H1 (cell line): ENCODE data around the gene CNFN. TPM values are rescaled to one million over a fixed set of nuclear protein-coding genes. Genes with fewer than 3 reads are reported as not detected.

ENCODE experiments used
- CTCF ChIA-PET: fragments of 300-600 bp; sonication (Branson Sonifier 250); formaldehyde crosslinking; loops from one replicate; lab custom pipeline; 2021; ENCODE audit not compliant: partially characterized antibody; lab: Charles Lee
- POLR2A ChIA-PET: fragments of 300-600 bp; sonication (Branson Sonifier 250); formaldehyde crosslinking; loops from one replicate; lab custom pipeline; 2021; ENCODE audit warnings: inconsistent platforms; ENCODE audit not compliant: partially characterized antibody; lab: Charles Lee
- DNase-seq, 2 experiments: peaks; one replicate each; pipeline versions ENCODE4 v3.0.0 to v3.0.0-alpha.2; 2010 to 2022; ENCODE audit warnings: low spot score in 2 of 2, low read depth in 1 of 2, mixed read lengths in 1 of 2
- FAIRE-seq: peaks from 2 replicates; lab custom pipeline; 2011; peaks lifted over from hg19 to GRCh38; lab: Jason Lieb, UNC
- H2AFZ ChIP-seq: 2 replicates; pipeline ENCODE4 v1.8.1; 2012; ENCODE audit warnings: low read length, inconsistent platforms
- H2AK5ac ChIP-seq: 2 replicates; pipeline ENCODE4 v1.6.1; 2013; ENCODE audit warnings: low read depth, low read length
- H2BK120ac ChIP-seq: replicated peaks from 2 replicates; pipeline ENCODE3; 2013; ENCODE audit warnings: low read depth, low read length, inconsistent platforms
- H2BK12ac ChIP-seq: 2 replicates; pipeline ENCODE4 v1.6.1; 2013; ENCODE audit warnings: low read depth, low read length
- H2BK15ac ChIP-seq: 2 replicates; pipeline ENCODE4 v1.6.1; 2013; ENCODE audit warnings: low read length
- H2BK20ac ChIP-seq: 2 replicates; pipeline ENCODE4 v1.6.1; 2013; ENCODE audit warnings: low read length
- H2BK5ac ChIP-seq: 2 replicates; pipeline ENCODE4 v1.6.1; 2013; ENCODE audit warnings: low read depth, low read length
- H3K14ac ChIP-seq: 2 replicates; pipeline ENCODE4 v1.6.1; 2013; ENCODE audit warnings: inconsistent platforms; ENCODE audit not compliant: insufficient read length
- H3K18ac ChIP-seq: 2 replicates; pipeline ENCODE4 v1.6.1; 2013; ENCODE audit warnings: low read length; ENCODE audit errors: extremely low read depth
- H3K23ac ChIP-seq: 2 replicates; pipeline ENCODE4 v1.6.1; 2013; ENCODE audit warnings: inconsistent platforms; ENCODE audit not compliant: insufficient read length
- H3K23me2 ChIP-seq: 2 replicates; pipeline ENCODE4 v1.6.1; 2013; ENCODE audit warnings: low read depth, low read length
- H3K27ac ChIP-seq: 2 replicates; pipeline ENCODE4 v1.6.1; 2011; ENCODE audit warnings: low read depth, low read length, inconsistent platforms
- H3K27me3 ChIP-seq, 4 experiments: replicated peaks in 1 of 4; 1 replicate in 1 of 4; 2 replicates in 3 of 4; pipeline versions ENCODE4 v1.6.1 to v1.8.1; 2011 to 2013; ENCODE audit warnings: low read length in 3 of 4, mild to moderate bottlenecking in 3 of 4, inconsistent platforms in 2 of 4, mixed read lengths in 2 of 4, moderate library complexity in 1 of 4; ENCODE audit not compliant: control insufficient read depth in 3 of 4, insufficient read depth in 3 of 4; ENCODE audit errors: extremely low read depth in 1 of 4
- H3K36me3 ChIP-seq, 4 experiments: 2 replicates each; pipeline versions ENCODE4 v1.6.1 to v1.8.1; 2011 to 2013; ENCODE audit warnings: mild to moderate bottlenecking in 4 of 4, low read length in 3 of 4, moderate library complexity in 2 of 4, control low read depth in 1 of 4, inconsistent platforms in 1 of 4; ENCODE audit not compliant: insufficient read depth in 4 of 4, control insufficient read depth in 2 of 4
- H3K4ac ChIP-seq: replicated peaks from 2 replicates; pipeline ENCODE3; 2013; ENCODE audit warnings: low read length, low read depth, mixed read lengths, inconsistent platforms; ENCODE audit not compliant: insufficient read length
- H3K4me1 ChIP-seq, 4 experiments: replicated peaks in 1 of 4; 1 replicate in 1 of 4; 2 replicates in 3 of 4; pipeline versions ENCODE4 v1.6.1 to v1.8.1; 2011 to 2013; ENCODE audit warnings: low read length in 3 of 4, inconsistent platforms in 2 of 4, mixed read lengths in 1 of 4; ENCODE audit not compliant: insufficient read depth in 4 of 4, control insufficient read depth in 3 of 4
- H3K4me2 ChIP-seq, 2 experiments: 2 replicates each; pipeline versions ENCODE4 v1.6.1 to v1.8.1; 2011 to 2013; ENCODE audit warnings: low read depth in 2 of 2, low read length in 2 of 2, control low read depth in 1 of 2, inconsistent platforms in 1 of 2, mild to moderate bottlenecking in 1 of 2; ENCODE audit not compliant: insufficient read depth in 1 of 2
- H3K4me3 ChIP-seq, 4 experiments: fragments of 200-600, 300-600 bp in 1 of 4; sonication (generic), shearing (Covaris generic), sonication (Bioruptor Twin) in 1 of 4; 2 replicates each; pipeline versions ENCODE4 v1.5.1 to v1.8.1; 2011 to 2016; ENCODE audit warnings: low read length in 4 of 4, low read depth in 3 of 4, control low read depth in 2 of 4, inconsistent platforms in 2 of 4, mild to moderate bottlenecking in 2 of 4, mixed read lengths in 1 of 4, moderate library complexity in 1 of 4; ENCODE audit not compliant: insufficient read depth in 2 of 4; ENCODE audit errors: extremely low read depth in 1 of 4
- H3K56ac ChIP-seq: replicated peaks from 2 replicates; pipeline ENCODE3; 2013; ENCODE audit warnings: low read depth, mild to moderate bottlenecking, mixed read lengths, low read length, inconsistent platforms; ENCODE audit not compliant: insufficient read length
- H3K79me1 ChIP-seq: 2 replicates; pipeline ENCODE4 v1.6.1; 2013; ENCODE audit warnings: low read depth, low read length, control low read depth
- H3K79me2 ChIP-seq, 2 experiments: 2 replicates each; pipeline versions ENCODE4 v1.6.1 to v1.8.1; 2012 to 2013; ENCODE audit warnings: low read length in 2 of 2, mild to moderate bottlenecking in 2 of 2, inconsistent platforms in 1 of 2; ENCODE audit not compliant: insufficient read depth in 2 of 2, control insufficient read depth in 1 of 2
- H3K9ac ChIP-seq, 4 experiments: replicated peaks in 1 of 4; 1 replicate in 1 of 4; 2 replicates in 3 of 4; pipeline versions ENCODE4 v1.6.1 to v1.8.1; 2011 to 2013; ENCODE audit warnings: low read depth in 3 of 4, low read length in 3 of 4, control low read depth in 2 of 4, mild to moderate bottlenecking in 2 of 4, moderate library complexity in 2 of 4, inconsistent platforms in 1 of 4; ENCODE audit errors: extremely low read depth in 1 of 4
- H3K9me3 ChIP-seq, 2 experiments: 2 replicates each; pipeline versions ENCODE4 v1.6.1 to v1.8.1; 2012 to 2013; ENCODE audit warnings: mild to moderate bottlenecking in 2 of 2, moderate library complexity in 2 of 2, control low read depth in 1 of 2, inconsistent platforms in 1 of 2, low read depth in 1 of 2, low read length in 1 of 2, mixed read lengths in 1 of 2; ENCODE audit not compliant: insufficient read depth in 2 of 2
- H4K20me1 ChIP-seq, 2 experiments: replicated peaks in 1 of 2; 2 replicates each; pipeline versions ENCODE3 to v1.8.1; 2011 to 2013; ENCODE audit warnings: inconsistent platforms in 2 of 2, low read length in 2 of 2, mild to moderate bottlenecking in 1 of 2; ENCODE audit not compliant: insufficient read depth in 2 of 2, control insufficient read depth in 1 of 2
- H4K5ac ChIP-seq: 2 replicates; pipeline ENCODE4 v1.6.1; 2013; ENCODE audit warnings: low read length, low read depth, mixed read lengths, inconsistent platforms; ENCODE audit not compliant: insufficient read length
- H4K8ac ChIP-seq: 2 replicates; pipeline ENCODE4 v1.8.0; 2013; ENCODE audit warnings: mild to moderate bottlenecking, moderate library complexity, low read length, inconsistent platforms; ENCODE audit not compliant: insufficient read depth; ENCODE audit errors: extremely low read depth
- H4K91ac ChIP-seq: replicated peaks from 2 replicates; pipeline ENCODE3; 2013; ENCODE audit warnings: low read length, mixed read lengths, inconsistent platforms; ENCODE audit not compliant: insufficient read length
- CBX5 ChIP-seq: fragments of 300-800, 300-1000 bp; sonication (generic); IDR thresholded peaks from 2 replicates; pipeline ENCODE4 v1.7.1; 2016; ENCODE audit warnings: antibody characterized with exemption, low read length, low read depth
- CREB1 ChIP-seq: IDR thresholded peaks from 2 replicates; pipeline ENCODE4 v1.6.1; 2012; ENCODE audit warnings: inconsistent platforms
- E2F6 ChIP-seq: IDR thresholded peaks from 2 replicates; pipeline ENCODE4 v1.6.1; 2012; ENCODE audit warnings: inconsistent platforms
- SIRT6 ChIP-seq: IDR thresholded peaks from one replicate; pipeline ENCODE4 v1.7.1; 2012; ENCODE audit warnings: low read length, inconsistent platforms
- SRF ChIP-seq: IDR thresholded peaks from 2 replicates; pipeline ENCODE4 v1.6.1; 2011; ENCODE audit warnings: mild to moderate bottlenecking, low read depth, low read length, moderate library complexity
- TEAD4 ChIP-seq: IDR thresholded peaks from 2 replicates; pipeline ENCODE4 v1.6.1; 2012; ENCODE audit warnings: low read depth, low read length, inconsistent platforms, mixed read lengths
- WGBS, 2 experiments: shearing (Covaris generic) in 1 of 2; methylation state at CpG; one replicate each; pipeline versions ENCODE4 v1.1.6 to v1.1.7; 2013 to 2015; ENCODE audit warnings: low lambda C conversion rate in 2 of 2, mixed read lengths in 2 of 2, inconsistent platforms in 1 of 2, low coverage in 1 of 2, missing lambda C conversion rate in 1 of 2; ENCODE audit not compliant: insufficient replicate concordance in 2 of 2, insufficient coverage in 1 of 2, insufficient read length in 1 of 2; ENCODE audit errors: extremely low coverage in 1 of 2, missing lambda C conversion rate in 1 of 2; 5-methylcytosine and 5-hydroxymethylcytosine counted together
- polyA plus RNA-seq, 7 experiments: library from polyadenylated mRNA; depleted of rRNA in 3 of 7; stranded (reverse) in 5 of 7; unstranded in 2 of 7; fragments of >200 nt in 5 of 7; fragments of 200-250 nt in 2 of 7; gene quantifications; 1 replicate in 5 of 7; 2 replicates in 1 of 7; 4 replicates in 1 of 7; pipeline versions ENCODE4 v1.2.1 to v1.2.3, GENCODE V29; 2011 to 2013; ENCODE audit warnings: missing spikeins in 2 of 7, mixed read lengths in 2 of 7
- total RNA-seq: library from RNA; stranded (reverse); fragmentation: NEBNext Ultra II Directional; extraction: Animal tissue kit (Norgen Biotek cat#: 25700); gene quantifications from 2 replicates; pipeline ENCODE4 v1.2.1, GENCODE V29; 2021
- TF ChIP-seq, protein P1 (sequence below): IDR thresholded peaks from 2 replicates; pipeline ENCODE4 v1.6.1; 2011; ENCODE audit warnings: low read depth, mild to moderate bottlenecking, low read length; ENCODE audit not compliant: insufficient read depth
- TF ChIP-seq, protein P2 (sequence below): IDR thresholded peaks from 2 replicates; pipeline ENCODE4 v1.6.1; 2012; ENCODE audit warnings: inconsistent platforms
- TF ChIP-seq, protein P3 (sequence below): IDR thresholded peaks from 2 replicates; pipeline ENCODE4 v1.6.1; 2012; ENCODE audit warnings: low read length, inconsistent platforms

CNFN gene
- total and polyA plus RNA-seq, 2 of the 8 experiments (the other 6 are each of a cell fraction or from before 2014, with no cell fraction given) = 8.9 to 31.5 TPM

GRCh38 chr19:42363614-42364346 lies 26.3 kb downstream of the CNFN start:
- H3K23me2 ChIP-seq = no peaks in the 10 kb centered on the region
- peaks cover 2% of the 10 kb centered on the region; the same call in 1 of the 2 replicates for H3K79me1 ChIP-seq
- H2BK12ac ChIP-seq = no peak overlapping the region
- 0 out of 2 replicates have a peak overlapping the region, but pooled peaks have one; percentile 24 for H2BK5ac ChIP-seq
- 86% methylated on average over 17 of the region's 17 CpGs; no CpG with 5 or more reads in 1 of the 2 experiments for whole genome bisulfite sequencing, 2 experiments
- no peak overlapping the region for H3K14ac ChIP-seq
- no peak overlapping the region for H3K18ac ChIP-seq
- H4K20me1 ChIP-seq = peaks cover 0 to 2% of the 10 kb centered on the region in 2 experiments
- no peak overlapping the region for H3K4me2 ChIP-seq
- H2BK120ac ChIP-seq = no peak overlapping the region
- no peak overlapping the region for H4K8ac ChIP-seq
- no peaks in the 10 kb centered on the region for H3K79me2 ChIP-seq
- peaks cover 0 to 6% of the 10 kb centered on the region in 2 experiments; a peak in 1 of 4 replicates for H3K9me3 ChIP-seq
- H3K23ac ChIP-seq = no peak overlapping the region
- H2BK20ac ChIP-seq = no peak overlapping the region
- no peak for DNase-seq
- FAIRE-seq = no peak
- no peak overlapping the region for H3K4me3 ChIP-seq
- ChIA-PET CTCF (interaction anchor here (0.6 to 1.8 kb wide), 4 partner anchors 21 to 267 kb away, joined by 3 to 9 read pairs (median 3); no protein-coding TSS in a partner anchor), POLR2A (interaction anchor here (1.2 to 1.9 kb wide), 2 partner anchors 15 to 121 kb away, joined by 3 to 8 read pairs; partner anchors contain the start of gene GSK3A)
- peaks cover 5 to 13% (median 6%) of the 10 kb centered on the region in 4 experiments; a peak in 7 of 8 replicates for H3K36me3 ChIP-seq
- H3K27me3 ChIP-seq = no peaks in the 10 kb centered on the region
- peaks cover 0 to 14% (median 8%) of the 10 kb centered on the region in 4 experiments; a peak in 6 of 7 replicates for H3K4me1 ChIP-seq
- no peak overlapping the region for H3K56ac ChIP-seq
- H3K27ac ChIP-seq = no peak overlapping the region
- H3K4ac ChIP-seq = no peak overlapping the region
- peak overlapping the region; percentile 53; the same call in 1 of the 2 replicates for H2AK5ac ChIP-seq
- H4K91ac ChIP-seq = no peak overlapping the region
- H4K5ac ChIP-seq = no peak overlapping the region
- H2BK15ac ChIP-seq = peak overlapping the region; percentile 72; the same call in 1 of the 2 replicates
- no peak overlapping the region for H3K9ac ChIP-seq
- no peak overlapping the region for H2AFZ ChIP-seq
- TF ChIP-seq, protein P1, sequence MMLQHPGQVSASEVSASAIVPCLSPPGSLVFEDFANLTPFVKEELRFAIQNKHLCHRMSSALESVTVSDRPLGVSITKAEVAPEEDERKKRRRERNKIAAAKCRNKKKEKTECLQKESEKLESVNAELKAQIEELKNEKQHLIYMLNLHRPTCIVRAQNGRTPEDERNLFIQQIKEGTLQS = no peak
- TF ChIP-seq E2F6 (no peak), CREB1 (no peak), SRF (no peak), TEAD4 (no peak), CBX5 (no peak), SIRT6 (no peak)
- TF ChIP-seq, protein P2, sequence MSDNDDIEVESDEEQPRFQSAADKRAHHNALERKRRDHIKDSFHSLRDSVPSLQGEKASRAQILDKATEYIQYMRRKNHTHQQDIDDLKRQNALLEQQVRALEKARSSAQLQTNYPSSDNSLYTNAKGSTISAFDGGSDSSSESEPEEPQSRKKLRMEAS = no peak
- TF ChIP-seq, protein P3, sequence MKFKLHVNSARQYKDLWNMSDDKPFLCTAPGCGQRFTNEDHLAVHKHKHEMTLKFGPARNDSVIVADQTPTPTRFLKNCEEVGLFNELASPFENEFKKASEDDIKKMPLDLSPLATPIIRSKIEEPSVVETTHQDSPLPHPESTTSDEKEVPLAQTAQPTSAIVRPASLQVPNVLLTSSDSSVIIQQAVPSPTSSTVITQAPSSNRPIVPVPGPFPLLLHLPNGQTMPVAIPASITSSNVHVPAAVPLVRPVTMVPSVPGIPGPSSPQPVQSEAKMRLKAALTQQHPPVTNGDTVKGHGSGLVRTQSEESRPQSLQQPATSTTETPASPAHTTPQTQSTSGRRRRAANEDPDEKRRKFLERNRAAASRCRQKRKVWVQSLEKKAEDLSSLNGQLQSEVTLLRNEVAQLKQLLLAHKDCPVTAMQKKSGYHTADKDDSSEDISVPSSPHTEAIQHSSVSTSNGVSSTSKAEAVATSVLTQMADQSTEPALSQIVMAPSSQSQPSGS = no peak
